Esophagus squamous epithelium (tissue), 4 donors: ENCODE data around the gene TSC22D1.

ENCODE experiments used
- CTCF ChIP-seq, 6 experiments: fragments of 450-650 bp in 4 of 6; fragments of 200-600 bp in 2 of 6; sonication (generic) in 2 of 6; IDR thresholded peaks; one replicate each; pipeline ENCODE4 v1.5.1; 2016 to 2019; ENCODE audit warnings: antibody characterized with exemption in 6 of 6, mild to moderate bottlenecking in 4 of 6, moderate library complexity in 4 of 6
- POLR2A ChIP-seq, 4 donors: fragments of 450-650 bp; IDR thresholded peaks; one replicate each; pipeline ENCODE4 v1.6.1; 2017; ENCODE audit warnings: antibody characterized with exemption in 4 of 4, mild to moderate bottlenecking in 4 of 4, moderate library complexity in 3 of 4

GRCh38 chr13:44541601-44542000 lies 34.5 kb downstream of the TSC22D1 start:
- TF ChIP-seq POLR2A (IDR thresholded peaks at IDR 0.05) (no peak), CTCF (IDR thresholded peaks at IDR 0.05) (no peak)
